Peyer's patch (tissue), 4 donors: Measurements from ENCODE around the gene DLGAP1.

Experiments
- POLR2A ChIP-seq, 2 donors: fragments of 450-650 bp; IDR thresholded peaks; one replicate each; pipeline ENCODE4 v1.5.1; 2017; ENCODE audit warnings: antibody characterized with exemption in 2 of 2, mild to moderate bottlenecking in 2 of 2, moderate library complexity in 2 of 2
- TF ChIP-seq, protein P1 (sequence below), 6 experiments: fragments of 450-650 bp in 4 of 6; fragments of 200-600 bp in 2 of 6; sonication (generic) in 1 of 6; IDR thresholded peaks; one replicate each; pipeline ENCODE4 v1.5.1; 2017 to 2019; ENCODE audit warnings: antibody characterized with exemption in 6 of 6, mild to moderate bottlenecking in 3 of 6, moderate library complexity in 1 of 6

DNA sequence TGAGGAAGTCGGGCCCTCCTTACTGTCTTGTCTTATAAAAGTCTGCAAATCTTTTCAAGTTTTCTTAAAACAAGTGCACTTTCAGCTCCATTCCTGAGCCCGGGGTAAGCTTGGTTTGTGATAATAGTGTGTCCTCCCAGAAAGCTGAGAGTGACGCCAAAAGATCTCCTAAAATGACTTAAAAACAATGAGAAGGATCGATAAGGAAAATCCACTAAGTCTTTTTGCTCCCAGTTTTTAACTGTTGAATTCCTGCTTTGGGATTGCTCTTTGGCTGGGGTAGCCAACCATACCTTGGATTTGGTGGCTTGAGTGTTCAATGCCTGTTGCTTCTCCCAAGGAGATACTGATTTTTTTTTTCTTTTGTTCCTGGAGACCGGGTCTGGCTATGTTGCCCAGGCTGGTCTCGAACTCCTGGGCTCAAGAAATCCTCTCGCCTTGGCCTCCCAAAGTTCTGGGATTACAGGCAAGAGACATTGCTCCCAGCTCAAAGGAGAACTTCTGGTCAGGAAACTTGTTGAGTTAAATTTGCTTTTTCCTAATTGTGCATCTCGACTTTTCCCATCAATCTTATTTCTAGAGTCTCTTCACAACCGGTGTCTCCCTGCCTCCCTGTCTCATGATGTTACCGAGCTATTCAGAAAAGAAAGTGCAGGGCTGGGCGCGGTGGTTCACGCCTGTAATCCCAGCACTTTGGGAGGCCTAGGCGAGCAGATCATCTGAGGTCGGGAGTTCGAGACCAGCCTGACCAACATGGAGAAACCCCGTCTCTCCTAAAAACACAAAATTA lies 1002.2 kb downstream of the DLGAP1 start:
- TF ChIP-seq, protein P1, sequence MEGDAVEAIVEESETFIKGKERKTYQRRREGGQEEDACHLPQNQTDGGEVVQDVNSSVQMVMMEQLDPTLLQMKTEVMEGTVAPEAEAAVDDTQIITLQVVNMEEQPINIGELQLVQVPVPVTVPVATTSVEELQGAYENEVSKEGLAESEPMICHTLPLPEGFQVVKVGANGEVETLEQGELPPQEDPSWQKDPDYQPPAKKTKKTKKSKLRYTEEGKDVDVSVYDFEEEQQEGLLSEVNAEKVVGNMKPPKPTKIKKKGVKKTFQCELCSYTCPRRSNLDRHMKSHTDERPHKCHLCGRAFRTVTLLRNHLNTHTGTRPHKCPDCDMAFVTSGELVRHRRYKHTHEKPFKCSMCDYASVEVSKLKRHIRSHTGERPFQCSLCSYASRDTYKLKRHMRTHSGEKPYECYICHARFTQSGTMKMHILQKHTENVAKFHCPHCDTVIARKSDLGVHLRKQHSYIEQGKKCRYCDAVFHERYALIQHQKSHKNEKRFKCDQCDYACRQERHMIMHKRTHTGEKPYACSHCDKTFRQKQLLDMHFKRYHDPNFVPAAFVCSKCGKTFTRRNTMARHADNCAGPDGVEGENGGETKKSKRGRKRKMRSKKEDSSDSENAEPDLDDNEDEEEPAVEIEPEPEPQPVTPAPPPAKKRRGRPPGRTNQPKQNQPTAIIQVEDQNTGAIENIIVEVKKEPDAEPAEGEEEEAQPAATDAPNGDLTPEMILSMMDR (IDR thresholded peaks at IDR 0.05): no peak
- no peak for TF ChIP-seq POLR2A (IDR thresholded peaks at IDR 0.05)
